ACHN (cell line): Measurements from ENCODE around the gene TMEM30A.
A peak's percentile ranks its signal among the peaks of the same experiment; 100 is the strongest.

Experiments
- DNase-seq: peaks from one replicate; pipeline ENCODE4 v3.0.0-alpha.2; 2015
- in situ Hi-C: cut with HindIII; loops from 2 replicates; pipeline ENCODE4 v1.10.0; 2017; ENCODE audit warnings: low sequenced_read_pairs, low pct_ligation_motif_present, low pct_unique_long_range_greater_than_20kb

TMEM30A gene

GRCh38 chr6:75272145-75272840, 12.3 kb downstream of the TMEM30A start:
- DNase-seq = no peak
- in situ Hi-C loops = no loop called here

- in situ Hi-C loops = no loop called here
- no peak for DNase-seq
Observed at GRCh38 chr6:75268988-75269354, 15.6 kb downstream of the TMEM30A start.

- in situ Hi-C loops = no loop called here
- no peak for DNase-seq
Observed at GRCh38 chr6:75268121-75268987, 16.2 kb downstream of the TMEM30A start.

- in situ Hi-C loops = no loop called here
- DNase-seq = no peak
Observed at GRCh38 chr6:75267461-75267860, 17.1 kb downstream of the TMEM30A start.

GRCh38 chr6:75266716-75267291, 17.8 kb downstream of the TMEM30A start:
- in situ Hi-C loops = no loop called here
- peak; percentile 58 for DNase-seq

- no peak for DNase-seq
- in situ Hi-C loops = no loop called here
Observed at GRCh38 chr6:75263401-75263750, 21.2 kb downstream of the TMEM30A start.

GRCh38 chr6:75262716-75263400, 21.7 kb downstream of the TMEM30A start:
- in situ Hi-C loops = no loop called here
- DNase-seq = no peak

GRCh38 chr6:75261299-75261698, 23.3 kb downstream of the TMEM30A start:
- DNase-seq = no peak
- in situ Hi-C loops = no loop called here

GRCh38 chr6:75257343-75258087, 27.1 kb downstream of the TMEM30A start:
- no peak for DNase-seq
- in situ Hi-C loops = no loop called here

- DNase-seq = no peak
- in situ Hi-C loops = no loop called here
Observed at GRCh38 chr6:75250552-75250951, 34.0 kb downstream of the TMEM30A start.

- no peak for DNase-seq
- in situ Hi-C loops = no loop called here
Observed at GRCh38 chr6:75249837-75250236, 34.8 kb downstream of the TMEM30A start.

GRCh38 chr6:75246386-75246785, 38.2 kb downstream of the TMEM30A start:
- no peak for DNase-seq
- in situ Hi-C loops = no loop called here

GRCh38 chr6:75244063-75244584, 40.5 kb downstream of the TMEM30A start:
- no peak for DNase-seq
- in situ Hi-C loops = no loop called here

GRCh38 chr6:75243333-75244062, 41.1 kb downstream of the TMEM30A start, which contains the start of gene COX7A2:
TSS of gene COX7A2 (minus strand) at chr6:75243801. CDS start at chr6:75243734, 67 bp downstream.
- peak; percentile 96 for DNase-seq
- in situ Hi-C loops = no loop called here

- no peak for DNase-seq
- in situ Hi-C loops = no loop called here
Observed at GRCh38 chr6:75236630-75237029, 48.0 kb downstream of the TMEM30A start.

GRCh38 chr6:75235271-75235670, 49.3 kb downstream of the TMEM30A start:
- in situ Hi-C loops = no loop called here
- DNase-seq = no peak

- in situ Hi-C loops = no loop called here
- no peak for DNase-seq
Observed at GRCh38 chr6:75234126-75234865, 50.3 kb downstream of the TMEM30A start.
